ENCODE data around the gene RAPGEF1. TPM values are rescaled to one million over a fixed set of nuclear protein-coding genes. Genes with fewer than 3 reads are reported as not detected.
"Not testable (repeated sequence)": the region's sequence is repeated elsewhere in the genome, so short reads cannot be mapped to it uniquely, and the experiment has no call there.

Gene RAPGEF1
- total and polyA plus RNA-seq, 5 donors from 2014 or later: 3.8 to 159 (median 4.6) TPM

GRCh38 chr9:131759017-131759647 lies 19.3 kb upstream of the RAPGEF1 start:
- ATAC-seq (ENCODE audit: low read depth in 2 of 2) (no peak), DNase-seq (no peak)
- Mint-ChIP-seq H3K4me1 (peaks cover 0 to 17% (median 3%) of the 10 kb centered on the region in 4 donors), H3K36me3 (peaks cover 3% of the 10 kb centered on the region), H3K4me3 (no peak overlapping the region), H3K9me3 (peaks cover 0 to 1% (median 0%) of the 10 kb centered on the region in 7 donors), H3K27ac (no peak overlapping the region), H3K27me3 (peaks cover 30% of the 10 kb centered on the region)
- no peaks in the 10 kb centered on the region for H3K9me3 ChIP-seq (ENCODE audit: control insufficient read depth in 2 of 2, low read length in 2 of 2)
- H3K4me3 ChIP-seq (ENCODE audit: low read depth, low read length): no peak overlapping the region
- no peak overlapping the region for H3K27ac ChIP-seq (ENCODE audit: insufficient read depth, low read length, poor library complexity, severe bottlenecking)
- H3K4me1 ChIP-seq (ENCODE audit: control insufficient read depth, insufficient read depth, low read length, poor library complexity, severe bottlenecking): peaks cover 13% of the 10 kb centered on the region
- peaks cover 6% of the 10 kb centered on the region for H3K27me3 ChIP-seq (ENCODE audit: control insufficient read depth, insufficient read depth, low read length)
- no peaks in the 10 kb centered on the region for H3K36me3 ChIP-seq (ENCODE audit: control insufficient read depth, insufficient read depth, low read length)

GRCh38 chr9:131757549-131757948 lies 17.7 kb upstream of the RAPGEF1 start:
- ATAC-seq (ENCODE audit: low read depth in 2 of 2) (no peak), DNase-seq (no peak)
- no peaks in the 10 kb centered on the region for H3K36me3 ChIP-seq (ENCODE audit: control insufficient read depth, insufficient read depth, low read length)
- Mint-ChIP-seq H3K27me3 (peaks cover 30% of the 10 kb centered on the region), H3K27ac (no peak overlapping the region), H3K4me1 (peaks cover 0 to 17% (median 3%) of the 10 kb centered on the region in 4 donors), H3K9me3 (peaks cover 0 to 1% (median 0%) of the 10 kb centered on the region in 7 donors), H3K36me3 (peaks cover 3% of the 10 kb centered on the region), H3K4me3 (no peak overlapping the region)
- H3K27ac ChIP-seq (ENCODE audit: insufficient read depth, low read length, poor library complexity, severe bottlenecking): no peak overlapping the region
- H3K9me3 ChIP-seq (ENCODE audit: control insufficient read depth in 2 of 2, low read length in 2 of 2): no peaks in the 10 kb centered on the region
- H3K4me3 ChIP-seq (ENCODE audit: low read depth, low read length): no peak overlapping the region
- peaks cover 6% of the 10 kb centered on the region for H3K27me3 ChIP-seq (ENCODE audit: control insufficient read depth, insufficient read depth, low read length)
- H3K4me1 ChIP-seq (ENCODE audit: control insufficient read depth, insufficient read depth, low read length, poor library complexity, severe bottlenecking): peaks cover 10% of the 10 kb centered on the region

DNA sequence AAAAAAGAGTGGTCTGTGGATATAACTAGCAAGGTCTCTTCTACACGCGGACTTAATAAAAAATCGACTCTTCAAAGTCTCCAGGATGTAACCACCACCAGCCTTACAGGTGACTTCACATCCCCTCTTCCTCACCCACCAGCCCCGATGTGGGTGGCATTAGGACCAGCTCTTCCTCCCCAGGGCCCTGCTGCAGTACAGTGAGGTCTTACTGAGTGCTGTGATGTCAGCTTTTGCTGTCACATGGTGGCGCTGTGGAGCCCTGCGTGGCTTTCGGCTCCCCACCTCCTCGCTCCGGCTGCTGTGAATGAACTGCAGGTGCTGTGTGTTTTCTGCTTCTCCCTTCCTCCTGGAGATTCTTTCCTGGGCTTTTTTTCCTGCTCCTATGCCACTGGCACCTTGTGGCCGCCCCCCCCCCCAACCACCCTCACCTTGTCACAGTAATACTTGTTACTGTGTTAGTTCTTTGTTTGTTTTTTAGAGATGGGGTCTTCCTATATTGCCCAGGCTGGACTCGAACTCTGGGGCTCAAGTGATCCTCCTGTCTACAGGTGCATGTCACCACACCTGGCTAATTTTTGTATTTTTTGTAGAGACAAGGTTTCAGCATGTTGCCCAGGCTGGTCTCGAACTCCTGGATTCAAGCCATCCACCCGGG lies 15.8 kb upstream of the RAPGEF1 start:
- Histone ChIP-seq H3K4me1 (ENCODE audit: control insufficient read depth, insufficient read depth, low read length, poor library complexity, severe bottlenecking) (peaks cover 6% of the 10 kb centered on the region), H3K4me3 (ENCODE audit: low read depth, low read length) (no peak overlapping the region), H3K27ac (ENCODE audit: insufficient read depth, low read length, poor library complexity, severe bottlenecking) (no peak overlapping the region), H3K9me3 (ENCODE audit: control insufficient read depth in 2 of 2, low read length in 2 of 2) (no peaks in the 10 kb centered on the region), H3K27me3 (ENCODE audit: control insufficient read depth, insufficient read depth, low read length) (peaks cover 6% of the 10 kb centered on the region), H3K36me3 (ENCODE audit: control insufficient read depth, insufficient read depth, low read length) (no peaks in the 10 kb centered on the region)
- H3K4me3 Mint-ChIP-seq: peak overlapping the region in 1 of 4 donors; percentile 1
- DNase-seq: peak; percentile 71 to 88 (median 83)
- H3K27ac Mint-ChIP-seq: peak overlapping the region in 2 of 3 donors; percentile 62 to 84
- H3K9me3 Mint-ChIP-seq: peaks cover 0 to 1% (median 0%) of the 10 kb centered on the region in 7 donors
- peaks cover 0 to 17% (median 3%) of the 10 kb centered on the region in 4 donors for H3K4me1 Mint-ChIP-seq
- peaks cover 3% of the 10 kb centered on the region for H3K36me3 Mint-ChIP-seq
- peaks cover 26% of the 10 kb centered on the region for H3K27me3 Mint-ChIP-seq
- peak; percentile 99 to 100 for ATAC-seq (ENCODE audit: low read depth in 2 of 2)

- Mint-ChIP-seq H3K36me3 (peaks cover 3% of the 10 kb centered on the region), H3K27ac (no peak overlapping the region), H3K4me3 (no peak overlapping the region), H3K9me3 (peaks cover 0 to 1% (median 0%) of the 10 kb centered on the region in 7 donors), H3K27me3 (peaks cover 25% of the 10 kb centered on the region), H3K4me1 (peaks cover 0 to 22% (median 3%) of the 10 kb centered on the region in 4 donors)
- Histone ChIP-seq H3K27me3 (ENCODE audit: control insufficient read depth, insufficient read depth, low read length) (peaks cover 6% of the 10 kb centered on the region), H3K36me3 (ENCODE audit: control insufficient read depth, insufficient read depth, low read length) (no peaks in the 10 kb centered on the region), H3K4me3 (ENCODE audit: low read depth, low read length) (no peak overlapping the region), H3K27ac (ENCODE audit: insufficient read depth, low read length, poor library complexity, severe bottlenecking) (no peak overlapping the region), H3K9me3 (ENCODE audit: control insufficient read depth in 2 of 2, low read length in 2 of 2) (no peaks in the 10 kb centered on the region), H3K4me1 (ENCODE audit: control insufficient read depth, insufficient read depth, low read length, poor library complexity, severe bottlenecking) (peaks cover 6% of the 10 kb centered on the region)
- ATAC-seq (ENCODE audit: low read depth in 2 of 2): no peak
- DNase-seq: no peak
Observed at GRCh38 chr9:131754846-131755245, 15.0 kb upstream of the RAPGEF1 start.

DNA sequence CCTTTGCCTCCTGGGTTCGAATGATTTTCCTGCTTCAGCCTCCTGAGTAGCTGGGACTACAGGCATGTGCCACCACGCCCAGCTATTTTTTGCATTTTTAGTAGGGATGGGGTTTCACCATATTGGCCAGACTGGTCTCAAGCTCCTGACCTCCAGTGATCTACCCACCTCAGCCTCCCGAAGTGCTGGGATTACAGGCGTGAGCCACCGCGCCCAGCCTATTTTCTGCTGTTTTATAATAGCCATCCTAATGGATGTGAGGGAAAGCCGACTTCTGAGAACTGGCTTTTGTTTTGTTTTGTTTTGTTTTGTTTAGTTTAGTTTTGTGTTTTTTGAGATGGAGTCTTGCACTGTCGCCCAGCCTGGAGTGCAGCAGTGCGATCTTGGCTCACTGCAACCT lies 13.9 kb upstream of the RAPGEF1 start:
- ATAC-seq (ENCODE audit: low read depth in 2 of 2); H3K27ac Mint-ChIP-seq; H3K36me3 Mint-ChIP-seq; H3K9me3 Mint-ChIP-seq; H3K4me3 ChIP-seq (ENCODE audit: low read depth, low read length); DNase-seq; H3K27me3 ChIP-seq (ENCODE audit: control insufficient read depth, insufficient read depth, low read length); H3K9me3 ChIP-seq (ENCODE audit: control insufficient read depth in 2 of 2, low read length in 2 of 2); H3K36me3 ChIP-seq (ENCODE audit: control insufficient read depth, insufficient read depth, low read length); H3K4me1 ChIP-seq (ENCODE audit: control insufficient read depth, insufficient read depth, low read length, poor library complexity, severe bottlenecking); H3K27ac ChIP-seq (ENCODE audit: insufficient read depth, low read length, poor library complexity, severe bottlenecking); H3K4me3 Mint-ChIP-seq: not testable (repeated sequence)
- peaks cover 0 to 19% (median 3%) of the 10 kb centered on the region in 4 donors for H3K4me1 Mint-ChIP-seq
- peaks cover 15% of the 10 kb centered on the region for H3K27me3 Mint-ChIP-seq

GRCh38 chr9:131752231-131752884 lies 12.5 kb upstream of the RAPGEF1 start:
- no peak overlapping the region for H3K27ac ChIP-seq (ENCODE audit: insufficient read depth, low read length, poor library complexity, severe bottlenecking)
- Mint-ChIP-seq H3K4me3 (no peak overlapping the region), H3K36me3 (peaks cover 3% of the 10 kb centered on the region), H3K27me3 (peaks cover 4% of the 10 kb centered on the region), H3K4me1 (peaks cover 0 to 11% (median 3%) of the 10 kb centered on the region in 4 donors), H3K9me3 (no peaks in the 10 kb centered on the region), H3K27ac (peak overlapping the region in 1 of 3 donors; percentile 13)
- H3K27me3 ChIP-seq (ENCODE audit: control insufficient read depth, insufficient read depth, low read length): no peaks in the 10 kb centered on the region
- DNase-seq (no peak), ATAC-seq (ENCODE audit: low read depth in 2 of 2) (no peak)
- H3K4me1 ChIP-seq (ENCODE audit: control insufficient read depth, insufficient read depth, low read length, poor library complexity, severe bottlenecking): peaks cover 6% of the 10 kb centered on the region
- no peaks in the 10 kb centered on the region for H3K36me3 ChIP-seq (ENCODE audit: control insufficient read depth, insufficient read depth, low read length)
- H3K4me3 ChIP-seq (ENCODE audit: low read depth, low read length): no peak overlapping the region
- H3K9me3 ChIP-seq (ENCODE audit: control insufficient read depth in 2 of 2, low read length in 2 of 2): no peaks in the 10 kb centered on the region

DNA sequence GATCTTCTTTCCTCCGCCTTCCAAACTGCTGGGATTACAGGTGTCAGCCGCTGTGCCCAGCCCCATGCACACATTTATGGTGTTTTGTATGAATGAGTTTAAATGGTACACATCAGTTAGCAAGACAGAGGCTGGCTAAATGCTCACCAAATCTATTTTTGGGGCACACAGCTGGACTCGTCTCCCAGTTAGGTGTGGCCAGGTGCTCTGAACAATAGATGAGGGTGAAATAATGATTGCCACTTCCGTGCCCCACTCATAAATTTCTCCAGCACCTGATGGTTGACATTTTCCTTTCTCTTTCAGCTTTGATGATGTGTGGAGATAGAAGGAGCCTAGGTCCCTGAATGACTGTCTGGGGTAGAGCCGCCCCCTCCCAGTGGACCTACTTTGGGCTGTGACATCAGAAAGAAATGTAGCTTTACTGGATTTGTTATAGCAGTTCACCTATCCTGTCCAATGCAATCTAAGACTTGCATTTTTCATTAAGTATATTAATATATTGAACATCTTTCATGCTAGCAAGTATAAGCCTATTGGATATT lies 8.6 kb upstream of the RAPGEF1 start:
- no peak overlapping the region for H3K4me3 Mint-ChIP-seq
- Histone ChIP-seq H3K27me3 (ENCODE audit: control insufficient read depth, insufficient read depth, low read length) (no peaks in the 10 kb centered on the region), H3K9me3 (ENCODE audit: control insufficient read depth in 2 of 2, low read length in 2 of 2) (no peaks in the 10 kb centered on the region), H3K4me3 (ENCODE audit: low read depth, low read length) (no peak overlapping the region), H3K27ac (ENCODE audit: insufficient read depth, low read length, poor library complexity, severe bottlenecking) (no peak overlapping the region), H3K4me1 (ENCODE audit: control insufficient read depth, insufficient read depth, low read length, poor library complexity, severe bottlenecking) (peaks cover 13% of the 10 kb centered on the region), H3K36me3 (ENCODE audit: control insufficient read depth, insufficient read depth, low read length) (no peaks in the 10 kb centered on the region)
- H3K9me3 Mint-ChIP-seq: no peaks in the 10 kb centered on the region
- no peaks in the 10 kb centered on the region for H3K36me3 Mint-ChIP-seq
- no peaks in the 10 kb centered on the region for H3K27me3 Mint-ChIP-seq
- no peak for ATAC-seq (ENCODE audit: low read depth in 2 of 2)
- H3K27ac Mint-ChIP-seq: no peak overlapping the region
- DNase-seq: no peak
- peaks cover 9 to 25% (median 16%) of the 10 kb centered on the region in 4 donors for H3K4me1 Mint-ChIP-seq
